ENCODE results near the gene GALNT15. TPM values are rescaled to one million over a fixed set of nuclear protein-coding genes. Genes with fewer than 3 reads are reported as not detected.

The GALNT15 gene
- total and polyA plus RNA-seq, 2 experiments from 2014 or later = 9.9 to 11.7 TPM

- Histone ChIP-seq H3K27ac (peak overlapping the region; percentile 13; the same call in 1 of the 2 replicates), H3K27me3 (replicated peaks; ENCODE audit: insufficient read depth) (no peaks in the 10 kb centered on the region), H3F3A (ENCODE audit: insufficient read depth) (peaks cover 24% of the 10 kb centered on the region), H3K9ac (no peak overlapping the region), H3K79me2 (ENCODE audit: insufficient read depth) (no peaks in the 10 kb centered on the region), H2AFZ (no peak overlapping the region), H3K4me3 (no peak overlapping the region), H3K9me2 (ENCODE audit: insufficient read depth) (no peaks in the 10 kb centered on the region), H4K20me1 (ENCODE audit: insufficient read depth) (no peaks in the 10 kb centered on the region), H3K9me3 (ENCODE audit: low read depth) (no peaks in the 10 kb centered on the region), H3K4me2 (ENCODE audit: unreplicated experiment) (no peak overlapping the region), H3K36me3 (ENCODE audit: low read depth) (no peaks in the 10 kb centered on the region), H3K4me1 (ENCODE audit: insufficient read depth) (peaks cover 28% of the 10 kb centered on the region)
- peak; percentile 68 for DNase-seq
- in situ Hi-C loops (cut with MboI) = no loop called here
- 92 to 98% methylated on average over 2 of the region's 2 CpGs for WGBS, 2 experiments (ENCODE audit: low coverage in 1 of 2, low lambda C conversion rate in 2 of 2, missing lambda C conversion rate in 2 of 2)
- TF ChIP-seq EZH2phosphoT487 (IDR thresholded peaks at IDR 0.05; ENCODE audit: insufficient read depth, low read depth) (no peak), EZH2 (IDR thresholded peaks at IDR 0.05; ENCODE audit: insufficient read depth, poor library complexity, severe bottlenecking) (no peak)
Observed at GRCh38 chr3:16147220-16147994, 27.1 kb upstream of the GALNT15 start.

- H3K4me3 ChIP-seq = no peak overlapping the region
- H2AFZ ChIP-seq = no peak overlapping the region
- DNase-seq = no peak
- H3K27ac ChIP-seq = peak overlapping the region; percentile 38
- no peaks in the 10 kb centered on the region for H3K79me2 ChIP-seq (ENCODE audit: insufficient read depth)
- no peaks in the 10 kb centered on the region for H3K9me2 ChIP-seq (ENCODE audit: insufficient read depth)
- WGBS, 2 experiments (ENCODE audit: low coverage in 1 of 2, low lambda C conversion rate in 2 of 2, missing lambda C conversion rate in 2 of 2) = 80 to 85% methylated on average over 6 of the region's 6 CpGs
- H3K4me2 ChIP-seq (ENCODE audit: unreplicated experiment) = no peak overlapping the region
- in situ Hi-C loops (cut with MboI) = no loop called here
- H3K9me3 ChIP-seq (ENCODE audit: low read depth) = no peaks in the 10 kb centered on the region
- H4K20me1 ChIP-seq (ENCODE audit: insufficient read depth) = no peaks in the 10 kb centered on the region
- H3K4me1 ChIP-seq (ENCODE audit: insufficient read depth) = peaks cover 28% of the 10 kb centered on the region
- peak overlapping the region; percentile 22; the same call in 1 of the 2 replicates for H3K9ac ChIP-seq
- H3K27me3 ChIP-seq (replicated peaks; ENCODE audit: insufficient read depth) = no peaks in the 10 kb centered on the region
- peaks cover 24% of the 10 kb centered on the region for H3F3A ChIP-seq (ENCODE audit: insufficient read depth)
- TF ChIP-seq EZH2phosphoT487 (IDR thresholded peaks at IDR 0.05; ENCODE audit: insufficient read depth, low read depth) (no peak), EZH2 (IDR thresholded peaks at IDR 0.05; ENCODE audit: insufficient read depth, poor library complexity, severe bottlenecking) (no peak)
- H3K36me3 ChIP-seq (ENCODE audit: low read depth) = no peaks in the 10 kb centered on the region
Observed at GRCh38 chr3:16148213-16148612, 26.3 kb upstream of the GALNT15 start.

- H3K27ac ChIP-seq = peak overlapping the region; percentile 54
Observed at GRCh38 chr3:16148783-16149182, 25.7 kb upstream of the GALNT15 start.

GRCh38 chr3:16150285-16150684 lies 24.2 kb upstream of the GALNT15 start:
- H3K27me3 ChIP-seq (replicated peaks; ENCODE audit: insufficient read depth) = no peaks in the 10 kb centered on the region
- TF ChIP-seq EZH2 (IDR thresholded peaks at IDR 0.05; ENCODE audit: insufficient read depth, poor library complexity, severe bottlenecking) (no peak), EZH2phosphoT487 (IDR thresholded peaks at IDR 0.05; ENCODE audit: insufficient read depth, low read depth) (no peak)
- no peak overlapping the region for H3K4me2 ChIP-seq (ENCODE audit: unreplicated experiment)
- DNase-seq = no peak
- no peak overlapping the region for H2AFZ ChIP-seq
- no peak overlapping the region; the same call in 1 of the 2 replicates for H3K27ac ChIP-seq
- no peaks in the 10 kb centered on the region for H3K79me2 ChIP-seq (ENCODE audit: insufficient read depth)
- H3K9me2 ChIP-seq (ENCODE audit: insufficient read depth) = no peaks in the 10 kb centered on the region
- H3K9me3 ChIP-seq (ENCODE audit: low read depth) = no peaks in the 10 kb centered on the region
- 90 to 95% methylated on average over 1 of the region's 1 CpG for WGBS, 2 experiments (ENCODE audit: low coverage in 1 of 2, low lambda C conversion rate in 2 of 2, missing lambda C conversion rate in 2 of 2)
- peaks cover 28% of the 10 kb centered on the region for H3K4me1 ChIP-seq (ENCODE audit: insufficient read depth)
- in situ Hi-C loops (cut with MboI) = no loop called here
- no peaks in the 10 kb centered on the region for H4K20me1 ChIP-seq (ENCODE audit: insufficient read depth)
- H3K4me3 ChIP-seq = no peak overlapping the region
- H3K9ac ChIP-seq = no peak overlapping the region
- peaks cover 24% of the 10 kb centered on the region for H3F3A ChIP-seq (ENCODE audit: insufficient read depth)
- no peaks in the 10 kb centered on the region for H3K36me3 ChIP-seq (ENCODE audit: low read depth)

More at GRCh38 chr3:16148783-16149182, 25.7 kb upstream of the GALNT15 start:
- no peaks in the 10 kb centered on the region for H4K20me1 ChIP-seq (ENCODE audit: insufficient read depth)
- DNase-seq = peak; percentile 95
- no peaks in the 10 kb centered on the region for H3K79me2 ChIP-seq (ENCODE audit: insufficient read depth)
- H3K4me2 ChIP-seq (ENCODE audit: unreplicated experiment) = no peak overlapping the region
- WGBS, 2 experiments (ENCODE audit: low coverage in 1 of 2, low lambda C conversion rate in 2 of 2, missing lambda C conversion rate in 2 of 2) = 8 to 13% methylated on average over 4 of the region's 4 CpGs
- peak overlapping the region; percentile 22; the same call in 1 of the 2 replicates for H3K9ac ChIP-seq
- no peak overlapping the region for H3K4me3 ChIP-seq
- TF ChIP-seq EZH2 (IDR thresholded peaks at IDR 0.05; ENCODE audit: insufficient read depth, poor library complexity, severe bottlenecking) = no peak
- no peak for TF ChIP-seq EZH2phosphoT487 (IDR thresholded peaks at IDR 0.05; ENCODE audit: insufficient read depth, low read depth)
- H3F3A ChIP-seq (ENCODE audit: insufficient read depth) = peaks cover 24% of the 10 kb centered on the region
- no peaks in the 10 kb centered on the region for H3K9me3 ChIP-seq (ENCODE audit: low read depth)
- H2AFZ ChIP-seq = no peak overlapping the region
- H3K36me3 ChIP-seq (ENCODE audit: low read depth) = no peaks in the 10 kb centered on the region
- no peaks in the 10 kb centered on the region for H3K9me2 ChIP-seq (ENCODE audit: insufficient read depth)
- no peaks in the 10 kb centered on the region for H3K27me3 ChIP-seq (replicated peaks; ENCODE audit: insufficient read depth)
- in situ Hi-C loops (cut with MboI) = no loop called here
- H3K4me1 ChIP-seq (ENCODE audit: insufficient read depth) = peaks cover 28% of the 10 kb centered on the region
